HuH-7 (cell line): ENCODE results near the gene IKBKG.
"Not testable (repeated sequence)": the region's sequence is repeated elsewhere in the genome, so short reads cannot be mapped to it uniquely, and the experiment has no call there.

ENCODE experiments used
- DNase-seq: peaks from one replicate; pipeline ENCODE4 v3.0.0; 2011; ENCODE audit warnings: low spot score

Gene IKBKG

GRCh38 chrX:154526901-154527675, 20.3 kb upstream of the IKBKG start:
- DNase-seq = peak; percentile 55

GRCh38 chrX:154529206-154529612, 18.2 kb upstream of the IKBKG start:
- no peak for DNase-seq

GRCh38 chrX:154530286-154530685, 17.1 kb upstream of the IKBKG start:
- DNase-seq = no peak

GRCh38 chrX:154531626-154532025, 15.8 kb upstream of the IKBKG start:
- no peak for DNase-seq

GRCh38 chrX:154532690-154533089, 14.7 kb upstream of the IKBKG start:
- DNase-seq = no peak

GRCh38 chrX:154534526-154535322, 12.7 kb upstream of the IKBKG start:
- DNase-seq = peak; percentile 85

GRCh38 chrX:154535892-154536291, 11.5 kb upstream of the IKBKG start:
- DNase-seq = no peak

GRCh38 chrX:154539077-154539476, 8.3 kb upstream of the IKBKG start:
- DNase-seq = no peak

- not testable (repeated sequence) for DNase-seq
These were observed 7.1 kb upstream of the IKBKG start for GRCh38 chrX:154540365-154540764.

GRCh38 chrX:154540897-154541535, 6.4 kb upstream of the IKBKG start:
- no peak for DNase-seq

GRCh38 chrX:154541589-154541895, 5.9 kb upstream of the IKBKG start:
- no peak for DNase-seq

GRCh38 chrX:154541896-154542722, 5.3 kb upstream of the IKBKG start:
- no peak for DNase-seq

- no peak for DNase-seq
These were observed 4.5 kb upstream of the IKBKG start for GRCh38 chrX:154542723-154543424.

- no peak for DNase-seq
These were observed 1.6 kb upstream of the IKBKG start for GRCh38 chrX:154545673-154546274.

- peak; percentile 79 for DNase-seq
These were observed 821 bp upstream of the IKBKG start, which contains the start of gene G6PD for GRCh38 chrX:154546354-154547244. Gene G6PD (minus strand): TSS chrX:154546846. CDS start chrX:154546155, 691 bp downstream.

- no peak for DNase-seq
These were observed 552 bp downstream of the IKBKG start for GRCh38 chrX:154548028-154548316.

- DNase-seq = no peak
These were observed 2.3 kb downstream of the IKBKG start for GRCh38 chrX:154549766-154550165.

- DNase-seq = not testable (repeated sequence)
These were observed 4.8 kb downstream of the IKBKG start for GRCh38 chrX:154552112-154552806.

- DNase-seq = not testable (repeated sequence)
These were observed 10.8 kb downstream of the IKBKG start for GRCh38 chrX:154558060-154558690.
